Fibroblast of gingiva (primary cell): ENCODE results near the gene PLCH1.

Source experiments
- DNase-seq: peaks from one replicate; pipeline ENCODE4 v3.0.0-alpha.2; 2011; ENCODE audit warnings: low read depth

PLCH1 gene

DNA sequence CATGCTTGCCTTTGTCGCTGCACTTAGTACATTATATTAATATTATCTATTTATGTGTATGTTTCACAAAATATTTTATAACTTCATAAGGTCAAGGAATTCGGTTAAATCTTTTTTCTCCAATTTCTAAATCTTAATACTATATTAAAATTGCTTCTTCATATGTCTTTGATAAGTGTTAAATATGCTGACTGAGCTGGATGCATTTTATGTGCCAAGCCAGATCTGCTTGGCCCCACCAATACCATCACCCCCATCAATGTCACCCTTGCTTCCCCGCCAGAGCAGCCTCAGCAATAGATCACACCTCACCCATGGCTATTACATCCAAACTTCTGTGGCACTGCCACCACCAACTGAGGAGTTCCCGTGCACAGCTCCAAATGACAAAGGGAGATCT is 287.3 kb downstream of the PLCH1 start:
- no peak for DNase-seq

GRCh38 chr3:155455765-155456164 is 289.1 kb downstream of the PLCH1 start:
- no peak for DNase-seq

GRCh38 chr3:155453512-155453911 is 291.4 kb downstream of the PLCH1 start:
- no peak for DNase-seq

- DNase-seq = no peak
Measured at GRCh38 chr3:155449613-155450267, 295.1 kb downstream of the PLCH1 start.

DNA sequence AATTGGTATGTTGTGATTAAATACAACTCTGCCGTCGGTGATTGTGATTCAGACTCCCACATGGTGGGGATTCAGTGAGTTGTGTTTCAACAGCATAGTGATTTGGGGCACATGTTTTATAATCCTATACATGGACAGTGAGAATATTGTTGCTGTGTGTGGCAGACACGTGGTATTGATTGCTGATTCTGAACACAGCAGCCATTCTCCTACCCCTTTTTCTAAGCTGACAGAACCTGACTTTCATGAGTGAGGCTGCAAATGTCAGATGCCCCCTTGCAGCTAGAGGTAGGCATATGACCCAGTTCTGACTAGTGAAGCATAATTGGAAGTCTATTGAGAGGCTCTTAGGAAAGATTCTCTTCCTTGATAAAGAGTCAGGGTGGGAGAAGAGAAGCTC is 296.3 kb downstream of the PLCH1 start:
- DNase-seq = peak; percentile 34

GRCh38 chr3:155446366-155446765 is 298.5 kb downstream of the PLCH1 start:
- DNase-seq = no peak

- DNase-seq = no peak
Measured at GRCh38 chr3:155444771-155445170, 300.1 kb downstream of the PLCH1 start.

DNA sequence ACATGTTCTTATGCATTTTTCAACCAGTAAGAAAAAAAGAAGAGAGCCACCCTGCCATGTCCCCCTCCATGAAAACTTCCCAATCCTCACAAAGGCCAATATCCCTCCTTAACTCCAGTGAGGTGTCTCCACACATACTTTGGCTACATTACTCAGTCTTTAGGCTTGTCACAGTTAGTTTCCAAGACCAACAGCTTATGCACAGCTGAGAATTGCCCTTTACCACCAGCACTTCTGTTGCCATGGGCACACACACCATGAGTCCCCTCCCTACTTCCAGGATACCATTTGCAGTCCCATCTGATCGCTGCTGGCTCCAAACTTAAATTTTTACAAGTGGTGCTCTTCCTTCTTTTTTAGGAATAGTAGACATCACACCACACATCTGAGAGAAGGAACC is 301.1 kb downstream of the PLCH1 start:
- DNase-seq = no peak

DNA sequence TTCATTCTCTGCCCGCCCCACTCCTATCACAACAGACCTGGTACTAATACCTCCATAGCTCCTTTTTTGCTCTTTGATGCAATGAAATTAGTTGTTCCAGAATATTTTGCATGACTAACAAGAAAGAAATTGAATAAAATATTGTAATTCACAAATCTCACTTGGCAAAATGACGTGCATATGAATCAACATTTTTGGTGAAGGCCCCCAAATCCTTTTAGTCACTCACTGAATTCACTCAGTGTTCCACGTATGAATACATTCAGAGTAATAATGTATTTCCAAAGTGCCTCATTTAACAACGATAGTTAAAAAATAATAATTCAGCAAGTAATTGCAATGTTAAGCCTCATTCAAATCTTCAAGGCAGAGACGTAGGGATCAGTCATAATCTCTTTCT is 302.8 kb downstream of the PLCH1 start:
- no peak for DNase-seq

DNA sequence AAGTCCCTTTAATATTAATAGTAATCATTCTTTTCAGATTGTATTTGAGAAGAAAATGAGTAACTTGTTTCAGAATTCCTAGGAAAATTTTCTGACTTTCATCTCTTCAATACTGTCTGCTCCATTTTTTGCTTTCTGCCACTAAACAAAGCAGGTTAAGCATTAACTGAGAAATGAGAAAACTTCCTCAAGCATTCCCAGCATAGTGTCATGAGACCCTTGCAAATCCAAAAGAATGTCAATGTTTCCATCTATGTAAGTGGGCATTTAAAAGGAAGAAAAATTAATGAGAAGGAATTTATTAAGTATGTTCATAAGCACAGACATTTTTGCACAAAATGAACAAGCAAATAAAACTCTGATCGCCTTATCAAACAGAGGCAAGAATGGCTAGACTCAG is 303.4 kb downstream of the PLCH1 start:
- no peak for DNase-seq

GRCh38 chr3:155441026-155441425 is 303.8 kb downstream of the PLCH1 start:
- no peak for DNase-seq

GRCh38 chr3:155435821-155436220 is 309.1 kb downstream of the PLCH1 start:
- peak; percentile 59 for DNase-seq

DNA sequence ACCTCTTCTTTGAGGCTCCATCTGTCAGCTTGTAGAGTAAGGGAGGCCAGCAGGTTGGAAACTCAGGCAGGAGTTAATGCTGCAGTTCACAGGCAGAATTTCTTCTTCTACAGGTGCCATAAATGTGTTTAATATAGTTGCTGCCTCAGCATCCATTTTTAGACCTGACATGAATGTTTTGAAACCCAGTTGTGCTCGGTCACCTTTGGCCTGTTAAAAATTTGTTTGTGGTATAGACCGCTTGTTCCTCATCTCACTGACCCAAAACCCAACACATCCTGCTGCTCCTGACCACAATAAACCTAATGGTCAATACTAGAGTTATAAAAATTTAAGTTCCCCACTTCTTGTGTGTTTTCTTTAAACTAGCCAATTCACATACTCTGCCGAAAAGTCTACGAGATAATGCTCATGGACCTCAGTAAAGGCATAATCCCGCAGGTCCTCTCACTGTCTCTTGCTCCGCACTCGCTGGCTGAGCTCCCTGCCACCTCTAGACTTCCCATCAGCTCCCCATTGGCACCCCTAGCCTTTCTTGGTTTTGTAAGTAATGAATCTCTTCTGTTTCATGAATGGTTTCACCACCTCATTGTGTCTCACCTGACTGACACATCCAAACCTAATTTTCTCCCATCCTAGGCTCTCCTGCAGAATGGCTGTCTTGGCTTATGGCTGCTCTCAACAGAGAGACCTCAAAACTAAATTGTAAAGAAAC is 312.9 kb downstream of the PLCH1 start:
- no peak for DNase-seq

DNA sequence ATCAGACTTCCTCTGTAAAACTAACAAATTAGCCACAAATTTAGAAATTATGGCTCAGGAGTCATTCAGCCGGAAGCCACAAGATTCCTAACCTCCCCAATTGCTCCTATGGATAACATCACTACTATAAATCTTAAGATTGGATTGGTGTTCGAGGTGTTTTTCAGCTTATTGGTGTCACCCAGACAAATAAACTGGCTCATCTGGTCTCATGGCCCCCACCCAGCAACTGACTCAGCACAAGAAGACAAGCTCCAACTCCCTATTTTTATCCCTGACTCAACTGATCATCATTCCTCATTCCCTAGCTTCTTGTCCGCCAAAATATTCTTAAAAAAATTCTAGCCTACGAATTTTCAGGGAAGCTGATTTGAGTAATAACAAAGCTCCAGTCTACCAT is 316.3 kb downstream of the PLCH1 start:
- DNase-seq = peak; percentile 20

- DNase-seq = no peak
Measured at GRCh38 chr3:155426524-155427230, 318.2 kb downstream of the PLCH1 start.

DNA sequence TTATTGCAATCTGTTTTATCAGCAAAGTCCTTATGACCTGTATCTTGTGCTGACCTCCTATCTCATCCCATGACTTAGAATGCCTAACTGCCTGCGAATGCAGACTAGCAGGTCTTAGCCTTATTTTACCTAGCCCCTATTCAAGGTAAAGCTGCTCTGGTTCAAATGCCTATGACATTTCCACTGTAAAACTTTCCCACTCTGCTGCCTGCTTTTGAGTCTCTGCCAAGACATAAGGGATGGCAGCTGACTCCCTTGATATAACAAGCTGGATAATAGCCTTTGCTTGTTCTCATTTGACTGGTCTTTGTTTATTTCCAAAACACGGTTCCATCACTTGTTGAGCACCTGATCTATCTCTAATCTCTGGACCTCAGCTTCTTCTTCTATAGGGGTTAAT is 319.5 kb downstream of the PLCH1 start:
- no peak for DNase-seq

DNA sequence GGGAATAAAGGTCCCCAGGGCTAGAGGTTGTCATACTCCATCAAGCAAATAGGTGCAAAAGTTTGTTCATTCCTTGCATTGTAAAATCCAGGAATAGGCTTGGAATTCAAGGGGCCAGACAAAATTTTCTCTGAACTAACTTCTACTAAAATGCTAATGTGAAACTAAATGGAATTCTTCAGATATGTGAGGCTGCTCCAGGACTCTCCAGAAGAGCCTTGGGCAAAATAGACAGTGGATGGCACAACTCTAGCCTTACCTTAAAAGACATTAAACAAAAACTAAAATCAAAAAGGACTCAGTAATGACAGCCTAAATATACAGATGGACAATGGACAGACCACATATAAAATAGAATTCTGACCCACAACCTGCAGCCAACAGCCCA is 320.6 kb downstream of the PLCH1 start:
- DNase-seq = no peak

DNA sequence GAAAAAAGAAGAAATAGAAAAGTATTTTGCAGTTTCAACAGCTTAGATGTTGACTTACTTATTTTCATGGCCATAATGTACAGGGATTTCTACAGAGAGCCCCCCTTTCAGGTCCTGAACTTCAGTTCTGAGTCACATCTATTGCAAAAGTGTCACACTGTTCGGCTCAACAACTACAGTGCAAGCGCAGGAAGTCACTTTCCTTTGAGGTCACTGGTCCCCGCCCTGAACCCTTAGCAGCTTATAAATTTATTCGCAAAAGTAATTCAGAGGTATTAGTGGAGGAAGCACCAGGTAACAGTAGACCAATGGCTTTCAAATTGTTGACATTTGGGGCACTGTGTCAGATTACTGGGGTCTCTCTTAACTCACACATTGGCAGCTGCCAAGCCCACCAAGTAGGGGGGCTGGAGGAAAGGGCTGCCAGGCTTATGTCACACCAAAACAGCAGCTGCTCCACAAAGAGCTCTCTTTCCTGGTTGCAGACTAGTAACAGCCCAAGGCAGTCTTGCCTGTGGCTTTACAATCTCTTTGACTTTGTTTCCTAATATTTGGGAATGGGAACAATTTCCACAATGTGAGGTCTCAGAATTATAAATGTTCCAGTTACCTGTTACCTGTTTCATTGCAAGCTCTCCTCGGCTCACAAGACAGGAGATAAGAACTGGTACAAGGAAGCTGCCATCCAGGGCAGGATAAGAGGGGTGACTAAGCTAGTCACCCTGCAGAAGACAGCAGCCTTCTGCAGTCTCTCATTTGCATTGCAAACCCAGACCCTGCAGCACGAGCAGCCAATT is 321.1 kb downstream of the PLCH1 start:
- no peak for DNase-seq

DNA sequence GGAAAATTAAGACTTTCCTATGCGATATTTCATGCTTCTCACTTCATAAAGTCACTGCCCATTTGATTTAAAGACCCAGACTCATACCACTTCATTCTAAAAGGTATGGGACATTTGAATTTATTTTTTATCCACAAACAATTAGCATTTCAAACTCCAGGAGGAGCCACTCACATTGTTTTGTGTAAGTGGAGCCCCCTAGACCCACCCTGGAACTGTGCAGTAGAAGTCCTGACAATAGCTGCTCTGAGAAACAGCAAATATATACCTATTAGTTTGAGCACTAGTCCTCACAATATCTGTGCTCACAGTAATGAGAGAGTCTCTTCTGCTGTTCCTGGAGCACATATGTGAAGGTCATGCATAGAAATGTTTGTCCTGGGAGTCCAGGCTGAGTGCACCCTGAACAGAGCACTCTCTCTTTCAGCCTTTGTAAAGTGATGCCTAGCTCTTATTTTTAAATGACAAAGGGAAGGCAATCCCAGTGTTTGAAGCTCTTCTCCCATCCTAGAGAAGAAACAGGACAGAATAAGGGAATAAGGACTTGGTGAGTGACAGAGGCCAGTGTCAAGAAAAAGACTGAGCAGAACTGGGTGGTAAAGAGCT is 323.9 kb downstream of the PLCH1 start:
- no peak for DNase-seq

- DNase-seq = no peak
Measured at GRCh38 chr3:155420406-155420805, 324.5 kb downstream of the PLCH1 start.

DNA sequence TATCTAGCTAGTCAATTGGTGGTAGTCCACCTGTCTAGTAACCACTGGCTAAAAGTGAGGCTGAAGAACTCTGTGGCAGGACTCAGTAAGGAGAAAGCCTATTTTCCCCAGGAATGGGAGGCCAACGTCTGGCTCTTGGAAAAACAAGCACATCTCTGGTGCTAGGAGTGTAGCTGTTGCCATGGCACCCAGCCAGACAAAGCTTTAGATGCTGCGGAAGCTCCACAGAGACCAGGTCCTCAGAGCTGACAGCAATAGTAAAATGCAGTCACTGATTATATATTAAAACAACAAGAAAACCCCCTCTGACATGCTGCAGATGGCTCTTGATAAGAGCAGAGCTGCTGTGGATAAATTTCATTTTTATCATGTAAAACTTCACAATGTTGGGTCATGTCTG is 326.5 kb downstream of the PLCH1 start:
- DNase-seq = no peak

- DNase-seq = no peak
Measured at GRCh38 chr3:155417119-155417517, 327.8 kb downstream of the PLCH1 start.
